WTC11 (cell line): ENCODE results near the gene GAS6. TPM values are rescaled to one million over a fixed set of nuclear protein-coding genes. Genes with fewer than 3 reads are reported as not detected.

Source experiments
- ATAC-seq: fragments of 200-7000 bp; cut with Tn5 transposase; 2 replicates; pipeline ENCODE4 v1.10.0; 2021; ENCODE audit warnings: mild to moderate bottlenecking, moderate library complexity
- CTCF ChIA-PET: fragments of 300-600 bp; sonication (Branson Sonifier 250); formaldehyde crosslinking; loops from one replicate; lab custom pipeline; 2021; ENCODE audit warnings: antibody characterized with exemption; lab: Charles Lee
- POLR2A ChIA-PET: fragments of 350-600 bp; sonication (Branson Sonifier 250); formaldehyde crosslinking; loops from one replicate; lab custom pipeline; 2021; ENCODE audit warnings: antibody characterized with exemption; lab: Charles Lee
- DNase-seq: peaks from one replicate; pipeline ENCODE4 v3.0.0; 2021; ENCODE audit warnings: low spot score
- H3K27ac Mint-ChIP-seq: 2 replicates; pipeline ENCODE4 v1.8.0; 2021; ENCODE audit warnings: mixed read lengths
- H3K27me3 Mint-ChIP-seq: 2 replicates; pipeline ENCODE4 v1.8.0; 2021; ENCODE audit warnings: low read depth, mild to moderate bottlenecking, moderate library complexity, mixed read lengths
- H3K36me3 Mint-ChIP-seq: 2 replicates; pipeline ENCODE4 v1.8.0; 2021; ENCODE audit warnings: mixed read lengths
- H3K4me1 Mint-ChIP-seq: 2 replicates; pipeline ENCODE4 v1.8.0; 2022; ENCODE audit warnings: mixed read lengths
- H3K4me3 Mint-ChIP-seq: 2 replicates; pipeline ENCODE4 v1.8.0; 2021; ENCODE audit warnings: mild to moderate bottlenecking, moderate library complexity, mixed read lengths
- H3K9me3 Mint-ChIP-seq: 2 replicates; pipeline ENCODE4 v1.8.0; 2021; ENCODE audit warnings: mixed read lengths
- CDX4 ChIP-seq: fragments of 250-450 bp; sonication (Bioruptor Pico); IDR thresholded peaks from 2 replicates; pipeline ENCODE4 v1.9.0; 2021; ENCODE audit warnings: moderate library complexity, mild to moderate bottlenecking, inconsistent platforms, borderline replicate concordance
- CREM ChIP-seq: sonication (generic); formaldehyde crosslinking; IDR thresholded peaks from 2 replicates; pipeline ENCODE4 v1.8.1; 2022; ENCODE audit warnings: mild to moderate bottlenecking, missing genetic modification reagents, moderate library complexity
- FOXJ3 ChIP-seq: sonication (generic); formaldehyde crosslinking; IDR thresholded peaks from 2 replicates; pipeline ENCODE4 v1.9.0; 2021; ENCODE audit warnings: missing genetic modification reagents, mild to moderate bottlenecking, borderline replicate concordance
- GABPB1 ChIP-seq: sonication (generic); formaldehyde crosslinking; IDR thresholded peaks from 2 replicates; pipeline ENCODE4 v1.8.1; 2023; ENCODE audit warnings: mild to moderate bottlenecking, missing genetic modification reagents
- GTF2I ChIP-seq: fragments of 250-450 bp; sonication (Bioruptor Pico); conservative IDR thresholded peaks from 2 replicates; pipeline ENCODE4 v1.4.0; 2021; ENCODE audit warnings: mild to moderate bottlenecking
- HMGA2 ChIP-seq: fragments of 250-450 bp; sonication (Bioruptor Pico); IDR thresholded peaks from 2 replicates; pipeline ENCODE4 v1.4.0; 2021; ENCODE audit warnings: mild to moderate bottlenecking, moderate library complexity
- MYBL2 ChIP-seq: sonication (generic); formaldehyde crosslinking; IDR thresholded peaks from 2 replicates; pipeline ENCODE4 v1.8.1; 2023; ENCODE audit warnings: mild to moderate bottlenecking, moderate library complexity, missing genetic modification reagents
- OVOL2 ChIP-seq: fragments of 250-450 bp; sonication (Bioruptor Pico); IDR thresholded peaks from 2 replicates; pipeline ENCODE4 v1.9.0; 2021; ENCODE audit warnings: mild to moderate bottlenecking, borderline replicate concordance
- PRDM15 ChIP-seq: sonication (generic); formaldehyde crosslinking; IDR thresholded peaks from 2 replicates; pipeline ENCODE4 v1.8.0; 2022; ENCODE audit warnings: missing genetic modification reagents
- PREB ChIP-seq: sonication (generic); formaldehyde crosslinking; IDR thresholded peaks from 2 replicates; pipeline ENCODE4 v1.8.1; 2022; ENCODE audit warnings: mild to moderate bottlenecking, missing genetic modification reagents, moderate library complexity, borderline replicate concordance
- TCF7 ChIP-seq: sonication (generic); formaldehyde crosslinking; IDR thresholded peaks from 2 replicates; pipeline ENCODE4 v1.8.0; 2022; ENCODE audit warnings: mild to moderate bottlenecking, low read depth, missing genetic modification reagents, moderate library complexity
- TEAD1 ChIP-seq: sonication (generic); formaldehyde crosslinking; IDR thresholded peaks from 2 replicates; pipeline ENCODE4 v1.8.0; 2022; ENCODE audit warnings: mild to moderate bottlenecking, missing genetic modification reagents
- TEAD4 ChIP-seq: sonication (generic); formaldehyde crosslinking; IDR thresholded peaks from 2 replicates; pipeline ENCODE4 v1.8.0; 2022; ENCODE audit warnings: mild to moderate bottlenecking, missing genetic modification reagents
- USF2 ChIP-seq: sonication (generic); formaldehyde crosslinking; IDR thresholded peaks from 2 replicates; pipeline ENCODE4 v1.8.1; 2023; ENCODE audit warnings: mild to moderate bottlenecking, missing genetic modification reagents, moderate library complexity
- ZNF121 ChIP-seq: sonication (generic); formaldehyde crosslinking; IDR thresholded peaks from 2 replicates; pipeline ENCODE4 v1.8.0; 2023; ENCODE audit warnings: missing genetic modification reagents
- ZNF263 ChIP-seq: sonication (generic); formaldehyde crosslinking; IDR thresholded peaks from 2 replicates; pipeline ENCODE4 v1.8.1; 2022; ENCODE audit warnings: low read depth, mild to moderate bottlenecking, moderate library complexity, missing genetic modification reagents
- ZNF317 ChIP-seq: sonication (generic); formaldehyde crosslinking; IDR thresholded peaks from 2 replicates; pipeline ENCODE4 v1.8.1; 2023; ENCODE audit warnings: low read depth, mild to moderate bottlenecking, moderate library complexity, missing genetic modification reagents, borderline replicate concordance
- ZNF532 ChIP-seq: fragments of 250-450 bp; sonication (Bioruptor Pico); IDR thresholded peaks from 2 replicates; pipeline ENCODE4 v1.9.0; 2021; ENCODE audit warnings: mild to moderate bottlenecking, borderline replicate concordance
- ZSCAN18 ChIP-seq: fragments of 250-450 bp; sonication (Bioruptor Pico); IDR thresholded peaks from 2 replicates; pipeline ENCODE4 v2.1.2; 2022; ENCODE audit warnings: mild to moderate bottlenecking, moderate library complexity
- total RNA-seq: library from RNA; stranded (reverse); gene quantifications from 3 replicates; pipeline ENCODE4 v1.2.3, GENCODE V29; 2021

Gene GAS6
- total RNA-seq, 1 experiment from 2014 or later, result 29.4 TPM

GRCh38 chr13:113857531-113858195 is 6.2 kb downstream of the GAS6 start (continued):
- TF ChIP-seq ZNF532, result no peak
- no peak for TF ChIP-seq MYBL2 (CRISPR knock-in tag)
- no peak for TF ChIP-seq USF2
- no peak for TF ChIP-seq GTF2I (CRISPR knock-in tag)
- no peak for TF ChIP-seq OVOL2
- TF ChIP-seq TCF7 (CRISPR knock-in tag), result no peak
- no peak for TF ChIP-seq CREM (CRISPR knock-in tag)

- POLR2A ChIA-PET, result no interaction called here
- H3K27me3 Mint-ChIP-seq, result no peaks in the 10 kb centered on the region; the same call in 1 of the 2 replicates
- no peak for ATAC-seq
- TF ChIP-seq HMGA2 (CRISPR knock-in tag) (no peak), ZNF263 (CRISPR knock-in tag) (no peak), ZNF317 (no peak), ZSCAN18 (CRISPR knock-in tag) (no peak), CDX4 (CRISPR knock-in tag) (no peak), PRDM15 (CRISPR knock-in tag) (no peak), OVOL2 (no peak), CREM (CRISPR knock-in tag) (no peak), TEAD4 (CRISPR knock-in tag) (no peak), PREB (CRISPR knock-in tag) (no peak), TEAD1 (CRISPR knock-in tag) (no peak), ZNF121 (CRISPR knock-in tag) (no peak), GABPB1 (CRISPR knock-in tag) (no peak), FOXJ3 (CRISPR knock-in tag) (no peak)
- TF ChIP-seq, all 79 proteins: peak for 0
- DNase-seq, result no peak
- CTCF ChIA-PET, result no interaction called here
- H3K27ac Mint-ChIP-seq, result no peak overlapping the region
- H3K36me3 Mint-ChIP-seq, result peaks cover 13% of the 10 kb centered on the region
- no peak overlapping the region for H3K4me3 Mint-ChIP-seq
- H3K4me1 Mint-ChIP-seq, result peaks cover 63% of the 10 kb centered on the region
- peaks cover 13% of the 10 kb centered on the region for H3K9me3 Mint-ChIP-seq
These were observed 7.2 kb downstream of the GAS6 start for GRCh38 chr13:113856716-113857065.
